AG04450 (cell line): Measurements from ENCODE around the gene CNTN6. TPM values are rescaled to one million over a fixed set of nuclear protein-coding genes. Genes with fewer than 3 reads are reported as not detected.

ENCODE experiments used
- CTCF ChIA-PET: fragments of 300-600, 350-600 bp; formaldehyde crosslinking; extraction: SDS; loops from one replicate; lab custom pipeline; 2022; ENCODE audit warnings: antibody characterized with exemption, inconsistent platforms; lab: Charles Lee
- POLR2A ChIA-PET: fragments of 350-600 bp; formaldehyde crosslinking; extraction: SDS; loops from one replicate; lab custom pipeline; 2021; ENCODE audit warnings: antibody characterized with exemption, inconsistent platforms; lab: Yijun Ruan, JAX
- DNase-seq: peaks from one replicate; pipeline ENCODE4 v3.0.0-alpha.2; 2011; ENCODE audit warnings: low read depth, low spot score
- H3K27ac ChIP-seq: one replicate; pipeline ENCODE4 v1.5.1; 2012; ENCODE audit warnings: low read depth, low read length, control low read depth
- H3K27me3 ChIP-seq: one replicate; pipeline ENCODE4 v1.6.0; 2012; ENCODE audit warnings: low read length; ENCODE audit not compliant: control insufficient read depth, insufficient read depth
- H3K4me3 ChIP-seq: 2 replicates; pipeline ENCODE4 v1.5.1; 2011; ENCODE audit warnings: mild to moderate bottlenecking, low read depth, low read length, control low read depth
- H3K9me3 ChIP-seq: 2 replicates; pipeline ENCODE4 v1.5.1; 2012; ENCODE audit warnings: low read length; ENCODE audit not compliant: control insufficient read depth, insufficient read depth
- CTCF ChIP-seq: IDR thresholded peaks from 2 replicates; pipeline ENCODE4 v1.5.1; 2011; ENCODE audit warnings: low read depth, low read length, control low read depth, inconsistent platforms
- polyA plus RNA-seq: library from polyadenylated mRNA; depleted of rRNA; stranded (reverse); fragments of >200 nt; gene quantifications from 2 replicates; pipeline ENCODE4 v1.2.3, GENCODE V29; 2011

Gene CNTN6
- polyA plus RNA-seq, 1 experiment: not detected

DNA sequence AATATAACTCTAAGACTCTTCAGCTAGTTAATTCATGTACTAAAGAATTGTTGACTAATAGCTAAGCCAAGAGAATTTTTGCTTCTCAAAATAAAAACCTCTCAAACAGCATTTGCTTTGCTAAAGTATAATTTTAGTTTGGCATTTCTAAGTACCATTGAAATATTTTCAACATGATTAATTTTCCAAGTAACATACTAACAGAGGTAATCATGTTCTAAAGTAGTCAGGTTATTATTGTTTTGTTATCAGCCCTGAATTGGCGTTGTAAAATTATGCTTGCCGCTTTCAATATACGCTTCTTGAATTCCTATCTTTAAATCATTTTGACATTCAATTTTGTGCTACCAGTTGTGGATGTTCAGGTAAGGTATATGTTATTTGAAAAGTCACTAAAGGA lies 134.3 kb downstream of the CNTN6 start:
- H3K9me3 ChIP-seq: no peaks in the 10 kb centered on the region
- ChIA-PET POLR2A (no interaction called here), CTCF (no interaction called here)
- H3K4me3 ChIP-seq: no peak overlapping the region
- no peak for DNase-seq
- no peak overlapping the region for H3K27ac ChIP-seq
- no peak for TF ChIP-seq CTCF
- no peaks in the 10 kb centered on the region for H3K27me3 ChIP-seq

DNA sequence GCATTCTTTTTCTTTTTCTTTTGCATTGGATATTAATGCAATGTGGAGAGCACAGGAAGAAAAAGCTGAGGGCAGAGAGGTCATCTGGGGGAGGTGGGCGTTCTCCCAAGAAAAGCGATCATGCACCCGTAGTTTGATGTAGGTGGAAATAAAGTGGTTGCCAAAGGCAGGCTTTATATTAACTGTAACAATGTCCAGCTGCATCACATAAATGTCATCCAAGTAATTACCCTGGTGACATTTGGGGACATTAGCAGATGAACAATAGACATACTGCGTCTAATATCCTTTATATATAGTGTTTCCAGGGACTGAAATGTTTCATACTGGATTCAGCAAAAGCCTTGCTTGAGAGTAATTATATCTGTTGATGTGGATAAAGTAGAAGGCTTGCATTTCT lies 135.5 kb downstream of the CNTN6 start:
- DNase-seq: no peak
- Histone ChIP-seq H3K27me3 (no peaks in the 10 kb centered on the region), H3K27ac (no peak overlapping the region), H3K4me3 (no peak overlapping the region), H3K9me3 (no peaks in the 10 kb centered on the region)
- CTCF ChIA-PET: no interaction called here
- POLR2A ChIA-PET: no interaction called here
- no peak for TF ChIP-seq CTCF

GRCh38 chr3:1230920-1231319 lies 138.1 kb downstream of the CNTN6 start:
- TF ChIP-seq CTCF: no peak
- POLR2A ChIA-PET: no interaction called here
- CTCF ChIA-PET: no interaction called here
- no peak for DNase-seq
- H3K27ac ChIP-seq: no peak overlapping the region
- no peaks in the 10 kb centered on the region for H3K27me3 ChIP-seq
- peaks cover 5% of the 10 kb centered on the region; the same call in 1 of the 2 replicates for H3K9me3 ChIP-seq
- H3K4me3 ChIP-seq: no peak overlapping the region

DNA sequence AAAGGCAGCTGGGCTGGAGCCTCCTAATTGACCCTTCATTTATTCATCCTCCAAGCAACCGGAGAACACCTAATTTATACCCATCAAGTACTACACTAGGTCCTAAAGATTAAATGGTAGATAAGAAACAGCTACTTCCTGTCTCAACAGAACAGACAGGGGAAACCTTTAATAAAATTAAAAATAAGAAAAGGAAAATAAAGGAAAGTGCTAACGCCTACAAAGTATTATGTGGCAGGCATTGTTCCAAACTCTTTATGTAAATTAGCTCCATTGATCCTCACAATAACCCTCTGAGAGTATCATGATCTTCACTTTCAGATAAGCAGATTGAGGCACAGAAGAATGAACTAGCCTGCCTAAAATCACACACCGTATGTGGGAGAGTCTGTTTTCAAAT lies 139.5 kb downstream of the CNTN6 start:
- CTCF ChIA-PET: no interaction called here

GRCh38 chr3:1235526-1236120 lies 142.8 kb downstream of the CNTN6 start:
- DNase-seq: no peak
- Histone ChIP-seq H3K27me3 (no peaks in the 10 kb centered on the region), H3K9me3 (peaks cover 5% of the 10 kb centered on the region; the same call in 1 of the 2 replicates), H3K4me3 (no peak overlapping the region), H3K27ac (no peak overlapping the region)
- CTCF ChIA-PET: no interaction called here
- TF ChIP-seq CTCF: no peak
- POLR2A ChIA-PET: no interaction called here

More for the DNA sequence above, 139.5 kb downstream of the CNTN6 start:
- POLR2A ChIA-PET: no interaction called here
- DNase-seq: no peak
- H3K27me3 ChIP-seq: no peaks in the 10 kb centered on the region
- no peak overlapping the region for H3K27ac ChIP-seq
- H3K4me3 ChIP-seq: no peak overlapping the region
- TF ChIP-seq CTCF: no peak
- H3K9me3 ChIP-seq: peaks cover 5% of the 10 kb centered on the region; the same call in 1 of the 2 replicates
